H1 (cell line): Measurements from ENCODE around the gene DCDC2. TPM values are rescaled to one million over a fixed set of nuclear protein-coding genes. Genes with fewer than 3 reads are reported as not detected.
"Not testable (repeated sequence)": the region's sequence is repeated elsewhere in the genome, so short reads cannot be mapped to it uniquely, and the experiment has no call there.

Experiments used
- CTCF ChIA-PET: fragments of 300-600 bp; sonication (Branson Sonifier 250); formaldehyde crosslinking; loops from one replicate; lab custom pipeline; 2021; ENCODE audit not compliant: partially characterized antibody; lab: Charles Lee
- POLR2A ChIA-PET: fragments of 300-600 bp; sonication (Branson Sonifier 250); formaldehyde crosslinking; loops from one replicate; lab custom pipeline; 2021; ENCODE audit warnings: inconsistent platforms; ENCODE audit not compliant: partially characterized antibody; lab: Charles Lee
- DNase-seq, 2 experiments: peaks; one replicate each; pipeline versions ENCODE4 v3.0.0 to v3.0.0-alpha.2; 2010 to 2022; ENCODE audit warnings: low spot score in 2 of 2, low read depth in 1 of 2, mixed read lengths in 1 of 2
- FAIRE-seq: peaks from 2 replicates; lab custom pipeline; 2011; peaks lifted over from hg19 to GRCh38; lab: Jason Lieb, UNC
- H2AFZ ChIP-seq: 2 replicates; pipeline ENCODE4 v1.8.1; 2012; ENCODE audit warnings: low read length, inconsistent platforms
- H2AK5ac ChIP-seq: 2 replicates; pipeline ENCODE4 v1.6.1; 2013; ENCODE audit warnings: low read depth, low read length
- H2BK120ac ChIP-seq: replicated peaks from 2 replicates; pipeline ENCODE3; 2013; ENCODE audit warnings: low read depth, low read length, inconsistent platforms
- H2BK12ac ChIP-seq: 2 replicates; pipeline ENCODE4 v1.6.1; 2013; ENCODE audit warnings: low read depth, low read length
- H2BK15ac ChIP-seq: 2 replicates; pipeline ENCODE4 v1.6.1; 2013; ENCODE audit warnings: low read length
- H2BK20ac ChIP-seq: 2 replicates; pipeline ENCODE4 v1.6.1; 2013; ENCODE audit warnings: low read length
- H2BK5ac ChIP-seq: 2 replicates; pipeline ENCODE4 v1.6.1; 2013; ENCODE audit warnings: low read depth, low read length
- H3K14ac ChIP-seq: 2 replicates; pipeline ENCODE4 v1.6.1; 2013; ENCODE audit warnings: inconsistent platforms; ENCODE audit not compliant: insufficient read length
- H3K18ac ChIP-seq: 2 replicates; pipeline ENCODE4 v1.6.1; 2013; ENCODE audit warnings: low read length; ENCODE audit errors: extremely low read depth
- H3K23ac ChIP-seq: 2 replicates; pipeline ENCODE4 v1.6.1; 2013; ENCODE audit warnings: inconsistent platforms; ENCODE audit not compliant: insufficient read length
- H3K23me2 ChIP-seq: 2 replicates; pipeline ENCODE4 v1.6.1; 2013; ENCODE audit warnings: low read depth, low read length
- H3K27ac ChIP-seq: 2 replicates; pipeline ENCODE4 v1.6.1; 2011; ENCODE audit warnings: low read depth, low read length, inconsistent platforms
- H3K27me3 ChIP-seq, 4 experiments: replicated peaks in 1 of 4; 1 replicate in 1 of 4; 2 replicates in 3 of 4; pipeline versions ENCODE4 v1.6.1 to v1.8.1; 2011 to 2013; ENCODE audit warnings: low read length in 3 of 4, mild to moderate bottlenecking in 3 of 4, inconsistent platforms in 2 of 4, mixed read lengths in 2 of 4, moderate library complexity in 1 of 4; ENCODE audit not compliant: control insufficient read depth in 3 of 4, insufficient read depth in 3 of 4; ENCODE audit errors: extremely low read depth in 1 of 4
- H3K36me3 ChIP-seq, 4 experiments: 2 replicates each; pipeline versions ENCODE4 v1.6.1 to v1.8.1; 2011 to 2013; ENCODE audit warnings: mild to moderate bottlenecking in 4 of 4, low read length in 3 of 4, moderate library complexity in 2 of 4, control low read depth in 1 of 4, inconsistent platforms in 1 of 4; ENCODE audit not compliant: insufficient read depth in 4 of 4, control insufficient read depth in 2 of 4
- H3K4ac ChIP-seq: replicated peaks from 2 replicates; pipeline ENCODE3; 2013; ENCODE audit warnings: low read length, low read depth, mixed read lengths, inconsistent platforms; ENCODE audit not compliant: insufficient read length
- H3K4me1 ChIP-seq, 4 experiments: replicated peaks in 1 of 4; 1 replicate in 1 of 4; 2 replicates in 3 of 4; pipeline versions ENCODE4 v1.6.1 to v1.8.1; 2011 to 2013; ENCODE audit warnings: low read length in 3 of 4, inconsistent platforms in 2 of 4, mixed read lengths in 1 of 4; ENCODE audit not compliant: insufficient read depth in 4 of 4, control insufficient read depth in 3 of 4
- H3K4me2 ChIP-seq, 2 experiments: 2 replicates each; pipeline versions ENCODE4 v1.6.1 to v1.8.1; 2011 to 2013; ENCODE audit warnings: low read depth in 2 of 2, low read length in 2 of 2, control low read depth in 1 of 2, inconsistent platforms in 1 of 2, mild to moderate bottlenecking in 1 of 2; ENCODE audit not compliant: insufficient read depth in 1 of 2
- H3K4me3 ChIP-seq, 4 experiments: fragments of 200-600, 300-600 bp in 1 of 4; sonication (generic), shearing (Covaris generic), sonication (Bioruptor Twin) in 1 of 4; 2 replicates each; pipeline versions ENCODE4 v1.5.1 to v1.8.1; 2011 to 2016; ENCODE audit warnings: low read length in 4 of 4, low read depth in 3 of 4, control low read depth in 2 of 4, inconsistent platforms in 2 of 4, mild to moderate bottlenecking in 2 of 4, mixed read lengths in 1 of 4, moderate library complexity in 1 of 4; ENCODE audit not compliant: insufficient read depth in 2 of 4; ENCODE audit errors: extremely low read depth in 1 of 4
- H3K56ac ChIP-seq: replicated peaks from 2 replicates; pipeline ENCODE3; 2013; ENCODE audit warnings: low read depth, mild to moderate bottlenecking, mixed read lengths, low read length, inconsistent platforms; ENCODE audit not compliant: insufficient read length
- H3K79me1 ChIP-seq: 2 replicates; pipeline ENCODE4 v1.6.1; 2013; ENCODE audit warnings: low read depth, low read length, control low read depth
- H3K79me2 ChIP-seq, 2 experiments: 2 replicates each; pipeline versions ENCODE4 v1.6.1 to v1.8.1; 2012 to 2013; ENCODE audit warnings: low read length in 2 of 2, mild to moderate bottlenecking in 2 of 2, inconsistent platforms in 1 of 2; ENCODE audit not compliant: insufficient read depth in 2 of 2, control insufficient read depth in 1 of 2
- H3K9ac ChIP-seq, 4 experiments: replicated peaks in 1 of 4; 1 replicate in 1 of 4; 2 replicates in 3 of 4; pipeline versions ENCODE4 v1.6.1 to v1.8.1; 2011 to 2013; ENCODE audit warnings: low read depth in 3 of 4, low read length in 3 of 4, control low read depth in 2 of 4, mild to moderate bottlenecking in 2 of 4, moderate library complexity in 2 of 4, inconsistent platforms in 1 of 4; ENCODE audit errors: extremely low read depth in 1 of 4
- H3K9me3 ChIP-seq, 2 experiments: 2 replicates each; pipeline versions ENCODE4 v1.6.1 to v1.8.1; 2012 to 2013; ENCODE audit warnings: mild to moderate bottlenecking in 2 of 2, moderate library complexity in 2 of 2, control low read depth in 1 of 2, inconsistent platforms in 1 of 2, low read depth in 1 of 2, low read length in 1 of 2, mixed read lengths in 1 of 2; ENCODE audit not compliant: insufficient read depth in 2 of 2
- H4K20me1 ChIP-seq, 2 experiments: replicated peaks in 1 of 2; 2 replicates each; pipeline versions ENCODE3 to v1.8.1; 2011 to 2013; ENCODE audit warnings: inconsistent platforms in 2 of 2, low read length in 2 of 2, mild to moderate bottlenecking in 1 of 2; ENCODE audit not compliant: insufficient read depth in 2 of 2, control insufficient read depth in 1 of 2
- H4K5ac ChIP-seq: 2 replicates; pipeline ENCODE4 v1.6.1; 2013; ENCODE audit warnings: low read length, low read depth, mixed read lengths, inconsistent platforms; ENCODE audit not compliant: insufficient read length
- H4K8ac ChIP-seq: 2 replicates; pipeline ENCODE4 v1.8.0; 2013; ENCODE audit warnings: mild to moderate bottlenecking, moderate library complexity, low read length, inconsistent platforms; ENCODE audit not compliant: insufficient read depth; ENCODE audit errors: extremely low read depth
- H4K91ac ChIP-seq: replicated peaks from 2 replicates; pipeline ENCODE3; 2013; ENCODE audit warnings: low read length, mixed read lengths, inconsistent platforms; ENCODE audit not compliant: insufficient read length
- WGBS, 2 experiments: shearing (Covaris generic) in 1 of 2; methylation state at CpG; one replicate each; pipeline versions ENCODE4 v1.1.6 to v1.1.7; 2013 to 2015; ENCODE audit warnings: low lambda C conversion rate in 2 of 2, mixed read lengths in 2 of 2, inconsistent platforms in 1 of 2, low coverage in 1 of 2, missing lambda C conversion rate in 1 of 2; ENCODE audit not compliant: insufficient replicate concordance in 2 of 2, insufficient coverage in 1 of 2, insufficient read length in 1 of 2; ENCODE audit errors: extremely low coverage in 1 of 2, missing lambda C conversion rate in 1 of 2; 5-methylcytosine and 5-hydroxymethylcytosine counted together
- polyA plus RNA-seq, 7 experiments: library from polyadenylated mRNA; depleted of rRNA in 3 of 7; stranded (reverse) in 5 of 7; unstranded in 2 of 7; fragments of >200 nt in 5 of 7; fragments of 200-250 nt in 2 of 7; gene quantifications; 1 replicate in 5 of 7; 2 replicates in 1 of 7; 4 replicates in 1 of 7; pipeline versions ENCODE4 v1.2.1 to v1.2.3, GENCODE V29; 2011 to 2013; ENCODE audit warnings: missing spikeins in 2 of 7, mixed read lengths in 2 of 7
- total RNA-seq: library from RNA; stranded (reverse); fragmentation: NEBNext Ultra II Directional; extraction: Animal tissue kit (Norgen Biotek cat#: 25700); gene quantifications from 2 replicates; pipeline ENCODE4 v1.2.1, GENCODE V29; 2021

The DCDC2 gene
- total and polyA plus RNA-seq, 2 of the 8 experiments (the other 6 are each of a cell fraction or from before 2014, with no cell fraction given): 0.03 to 0.15 TPM

DNA sequence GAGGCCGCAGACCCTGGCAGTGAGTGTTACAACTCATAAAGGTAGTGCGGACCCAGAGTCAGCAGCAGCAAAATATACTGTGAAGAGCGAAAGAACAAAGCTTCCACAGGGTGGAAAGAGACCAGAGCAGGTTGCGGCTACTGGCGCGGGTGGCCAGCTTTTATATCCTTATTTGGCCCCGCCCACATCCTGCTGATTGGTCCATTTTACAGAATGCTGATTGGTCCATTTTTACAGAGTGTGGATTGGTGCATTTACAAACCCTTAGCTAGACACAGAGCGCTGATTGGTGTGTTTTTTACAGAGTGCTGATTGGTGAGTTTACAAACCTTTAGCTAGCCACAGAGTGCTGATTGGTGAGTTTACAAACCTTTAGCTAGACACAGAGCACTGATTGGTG is 215.1 kb downstream of the DCDC2 start:
- H2AFZ ChIP-seq, H3K27me3 ChIP-seq, H3K79me1 ChIP-seq, H3K79me2 ChIP-seq, H3K27ac ChIP-seq, H3K23me2 ChIP-seq, H2BK5ac ChIP-seq, H3K23ac ChIP-seq, H4K91ac ChIP-seq, H2AK5ac ChIP-seq, H2BK15ac ChIP-seq, H3K14ac ChIP-seq, H4K20me1 ChIP-seq, DNase-seq, POLR2A ChIA-PET, H3K9me3 ChIP-seq, H4K8ac ChIP-seq, H3K36me3 ChIP-seq, H3K4me2 ChIP-seq, FAIRE-seq, H3K4me3 ChIP-seq, H2BK120ac ChIP-seq, H3K4me1 ChIP-seq, H2BK12ac ChIP-seq, H3K9ac ChIP-seq, H3K56ac ChIP-seq, H4K5ac ChIP-seq, H2BK20ac ChIP-seq, H3K18ac ChIP-seq, H3K4ac ChIP-seq: not testable (repeated sequence)
- WGBS, 2 experiments: 92% methylated on average over 8 of the region's 8 CpGs; no CpG with 5 or more reads in 1 of the 2 experiments
- CTCF ChIA-PET: interaction anchor here (1.3 to 1.8 kb wide), 2 partner anchors 13 to 16 kb away, joined by 3 to 4 read pairs; no protein-coding TSS in a partner anchor
